Progenitor cell of endocrine pancreas (in vitro differentiated cells): Measurements from ENCODE around the gene TMED4. TPM values are rescaled to one million over a fixed set of nuclear protein-coding genes. Genes with fewer than 3 reads are reported as not detected.

ENCODE experiments used
- DNase-seq: peaks from one replicate; pipeline ENCODE4 v3.0.0; 2021; ENCODE audit warnings: low spot score; ENCODE audit not compliant: unreplicated experiment
- H3K27ac Mint-ChIP-seq: 2 replicates; pipeline ENCODE4 v1.8.0; 2021; ENCODE audit warnings: mild to moderate bottlenecking, moderate library complexity, mixed read lengths
- H3K27me3 Mint-ChIP-seq: 2 replicates; pipeline ENCODE4 v1.8.0; 2021; ENCODE audit warnings: mixed read lengths
- H3K36me3 Mint-ChIP-seq: 2 replicates; pipeline ENCODE4 v1.8.0; 2022; ENCODE audit warnings: mixed read lengths; ENCODE audit not compliant: insufficient read depth
- H3K4me1 Mint-ChIP-seq: 2 replicates; pipeline ENCODE4 v1.8.0; 2021; ENCODE audit warnings: low read depth, mixed read lengths
- H3K4me3 Mint-ChIP-seq: 2 replicates; pipeline ENCODE4 v1.8.0; 2021; ENCODE audit warnings: low read depth, mild to moderate bottlenecking, moderate library complexity, mixed read lengths
- H3K9me3 Mint-ChIP-seq: 2 replicates; pipeline ENCODE4 v1.8.0; 2021; ENCODE audit warnings: low read depth, mixed read lengths
- long read RNA-seq: library from polyadenylated mRNA; unstranded; transcript quantifications from one replicate; pipeline ENCODE4 v2.0.0, GENCODE V29; 2020
- total RNA-seq: library from RNA; stranded (reverse); gene quantifications from 2 replicates; pipeline ENCODE4 v1.2.1, GENCODE V29; 2021
- TF ChIP-seq, protein P1 (sequence below): fragments of 200-600 bp; sonication (generic); IDR thresholded peaks from one replicate; pipeline ENCODE4 v1.5.0; 2021; ENCODE audit warnings: antibody characterized with exemption, mild to moderate bottlenecking; ENCODE audit not compliant: unreplicated experiment

The TMED4 gene
- 117 and 119 TPM in 2 replicates for total RNA-seq
- long read RNA-seq, transcript TMED4-205 (4 exons, 1,755 nt), result minor isoform, 40 of 125 reads
- long read RNA-seq, transcript TMED4-203 (5 exons, 2,322 nt), result major isoform, 76 of 125 reads
- long read RNA-seq, partial matches to known transcripts, result 2 of 125 reads
- long read RNA-seq, other reads (novel, unspliced or antisense), result 6 of 125 reads

DNA sequence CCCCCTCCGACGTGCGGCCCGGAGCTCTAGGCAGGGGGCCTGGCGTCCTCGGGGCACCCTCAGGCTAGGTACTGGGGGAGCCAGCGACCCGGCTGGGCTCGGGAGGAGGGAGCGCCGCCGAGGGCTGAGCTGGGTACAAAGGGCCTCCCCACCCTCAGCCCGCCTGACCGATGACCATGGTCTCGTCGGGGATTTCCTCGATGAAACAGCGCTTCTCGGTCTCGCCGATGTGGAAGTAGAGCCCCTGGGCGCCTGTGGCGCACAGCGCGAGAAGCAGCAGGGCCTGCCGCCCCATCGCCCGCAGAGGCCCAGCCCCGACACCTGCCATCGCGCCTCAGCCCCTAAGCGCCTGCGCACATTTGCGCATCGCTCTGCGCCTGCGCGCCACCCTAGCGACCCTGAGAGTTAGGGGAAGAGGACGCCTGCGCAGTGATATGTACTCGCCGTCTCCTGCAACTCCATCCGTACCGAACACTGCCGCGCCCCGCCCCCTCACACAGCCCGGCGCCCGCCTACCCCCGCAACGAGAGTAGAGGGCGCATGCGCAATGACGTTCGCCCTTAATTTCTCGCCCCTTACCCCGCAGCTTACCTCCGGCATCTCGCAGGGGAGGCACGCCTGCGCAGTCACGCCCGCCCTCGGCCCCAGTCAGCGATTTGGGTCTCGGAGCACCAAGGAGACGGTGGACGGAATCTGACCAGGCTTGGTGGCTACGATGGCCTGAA is at the start of gene TMED4:
TMED4 (minus strand) TSS at position 353 of the 725 bp plus-strand sequence; CDS start at position 328, 25 bp downstream.
- Mint-ChIP-seq H3K36me3 (peaks cover 13% of the 10 kb centered on the region), H3K9me3 (no peaks in the 10 kb centered on the region), H3K4me1 (peaks cover 15% of the 10 kb centered on the region), H3K27ac (peak within 1 kb of the TSS; percentile 98), H3K27me3 (peaks cover 2% of the 10 kb centered on the region), H3K4me3 (peak within 1 kb of the TSS; percentile 87)
- TF ChIP-seq, protein P1, sequence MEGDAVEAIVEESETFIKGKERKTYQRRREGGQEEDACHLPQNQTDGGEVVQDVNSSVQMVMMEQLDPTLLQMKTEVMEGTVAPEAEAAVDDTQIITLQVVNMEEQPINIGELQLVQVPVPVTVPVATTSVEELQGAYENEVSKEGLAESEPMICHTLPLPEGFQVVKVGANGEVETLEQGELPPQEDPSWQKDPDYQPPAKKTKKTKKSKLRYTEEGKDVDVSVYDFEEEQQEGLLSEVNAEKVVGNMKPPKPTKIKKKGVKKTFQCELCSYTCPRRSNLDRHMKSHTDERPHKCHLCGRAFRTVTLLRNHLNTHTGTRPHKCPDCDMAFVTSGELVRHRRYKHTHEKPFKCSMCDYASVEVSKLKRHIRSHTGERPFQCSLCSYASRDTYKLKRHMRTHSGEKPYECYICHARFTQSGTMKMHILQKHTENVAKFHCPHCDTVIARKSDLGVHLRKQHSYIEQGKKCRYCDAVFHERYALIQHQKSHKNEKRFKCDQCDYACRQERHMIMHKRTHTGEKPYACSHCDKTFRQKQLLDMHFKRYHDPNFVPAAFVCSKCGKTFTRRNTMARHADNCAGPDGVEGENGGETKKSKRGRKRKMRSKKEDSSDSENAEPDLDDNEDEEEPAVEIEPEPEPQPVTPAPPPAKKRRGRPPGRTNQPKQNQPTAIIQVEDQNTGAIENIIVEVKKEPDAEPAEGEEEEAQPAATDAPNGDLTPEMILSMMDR, result no peak
- DNase-seq, result peak; percentile 100

DNA sequence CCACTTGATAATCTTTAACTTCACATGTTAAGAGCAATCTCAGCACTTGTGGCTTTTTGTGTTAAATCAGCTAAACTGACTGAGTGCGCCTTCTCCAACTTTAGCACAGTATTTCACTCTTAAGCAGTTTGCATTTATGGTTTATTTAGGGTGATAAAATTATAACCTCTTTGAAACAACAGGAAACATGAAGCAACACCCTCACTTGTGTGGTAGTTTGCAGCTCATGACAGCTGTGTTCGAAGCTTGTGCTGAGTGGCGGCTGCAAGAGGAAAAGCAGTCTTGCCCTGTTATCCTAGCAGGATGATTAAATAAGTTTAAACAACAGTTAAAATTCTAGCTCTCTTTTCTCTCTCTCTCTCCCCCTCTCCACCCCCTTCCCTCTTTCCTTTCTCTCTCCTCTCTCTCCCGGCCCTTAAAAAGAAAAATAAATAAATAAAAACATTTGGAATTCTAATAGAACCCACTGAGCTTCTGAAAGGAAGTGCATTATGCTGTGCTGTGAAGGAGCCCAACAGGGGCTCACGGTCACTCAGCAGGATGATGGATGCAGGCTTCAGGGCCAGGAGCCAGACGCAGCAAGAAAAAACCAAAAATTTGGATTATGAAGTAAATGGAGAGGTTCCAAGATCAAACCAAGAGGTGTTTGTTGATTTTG is 49.6 kb upstream of the TMED4 start:
- peak overlapping the region; percentile 96 for H3K27ac Mint-ChIP-seq
- peaks cover 44% of the 10 kb centered on the region for H3K4me1 Mint-ChIP-seq
- TF ChIP-seq, protein P1, result no peak
- H3K9me3 Mint-ChIP-seq, result no peaks in the 10 kb centered on the region
- peak overlapping the region; percentile 13 for H3K4me3 Mint-ChIP-seq
- DNase-seq, result no peak
- H3K27me3 Mint-ChIP-seq, result no peaks in the 10 kb centered on the region
- peaks cover 13% of the 10 kb centered on the region for H3K36me3 Mint-ChIP-seq

DNA sequence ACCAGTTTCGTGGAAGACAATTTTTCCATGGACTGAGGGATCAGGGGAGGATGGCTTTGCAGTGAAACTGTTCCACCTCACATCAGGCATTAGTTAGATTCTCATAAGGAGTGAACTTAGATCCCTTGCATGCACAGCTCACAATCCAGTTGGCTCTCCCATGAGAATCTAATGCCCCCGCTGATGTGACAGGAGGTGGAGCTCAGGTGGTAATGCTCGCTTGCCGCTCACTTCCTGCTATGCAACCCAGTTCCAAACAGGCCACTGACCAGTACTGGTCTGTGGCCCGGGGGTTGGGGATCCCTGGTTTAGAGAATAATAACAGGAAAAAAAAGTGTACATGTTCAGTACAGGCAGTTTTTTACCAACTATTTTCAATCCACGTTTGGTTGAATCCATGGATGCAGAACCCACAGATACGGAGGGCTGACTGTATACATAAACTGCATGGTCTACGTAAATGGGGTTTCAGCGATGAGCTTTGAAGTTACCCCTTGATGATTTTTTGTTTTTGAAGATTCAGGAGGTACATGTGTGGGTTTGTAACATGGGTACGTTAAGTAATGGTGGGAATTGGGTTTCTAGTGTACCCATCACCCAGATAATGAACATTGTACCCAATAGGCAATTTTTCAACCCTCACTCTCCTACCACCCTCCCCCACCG is 48.9 kb upstream of the TMED4 start:
- no peaks in the 10 kb centered on the region for H3K9me3 Mint-ChIP-seq
- peaks cover 42% of the 10 kb centered on the region for H3K4me1 Mint-ChIP-seq
- no peaks in the 10 kb centered on the region for H3K27me3 Mint-ChIP-seq
- peak overlapping the region; percentile 82 for H3K27ac Mint-ChIP-seq
- no peak overlapping the region for H3K4me3 Mint-ChIP-seq
- TF ChIP-seq, protein P1, result no peak
- DNase-seq, result no peak
- H3K36me3 Mint-ChIP-seq, result peaks cover 13% of the 10 kb centered on the region

DNA sequence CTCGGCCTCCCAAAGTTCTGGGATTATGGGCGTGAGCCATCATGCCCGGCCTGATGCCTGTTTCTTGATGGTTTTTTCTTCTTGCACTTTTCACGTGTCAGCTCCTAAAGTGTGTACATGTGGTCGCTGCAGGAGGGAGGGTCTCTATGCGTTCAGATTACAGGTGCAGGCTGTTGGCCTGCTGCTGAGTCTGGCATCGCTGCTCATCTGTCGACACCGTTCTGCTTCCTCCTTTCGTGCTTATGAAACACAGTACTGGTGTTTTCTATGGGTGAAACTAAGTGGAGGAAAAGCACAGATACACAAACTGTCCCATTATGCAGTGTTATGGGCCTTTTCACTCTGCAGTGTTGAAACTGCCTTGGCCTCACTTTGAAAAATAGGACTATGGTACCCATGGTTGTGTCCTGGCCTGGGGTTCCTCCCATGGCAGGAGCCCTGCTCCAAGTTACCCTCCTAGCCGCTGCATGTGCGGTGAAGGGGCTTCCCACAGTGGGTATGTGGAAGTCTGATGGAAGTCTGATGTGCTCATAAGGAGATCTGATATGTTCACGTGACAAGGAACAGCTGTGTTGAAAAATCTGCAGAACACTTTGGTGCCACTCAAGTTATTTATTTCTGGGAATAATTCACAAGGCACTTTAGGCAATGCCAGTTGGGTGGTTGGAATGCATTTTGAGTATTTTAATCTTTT is 47.9 kb upstream of the TMED4 start:
- H3K27ac Mint-ChIP-seq, result peak overlapping the region; percentile 24
- H3K27me3 Mint-ChIP-seq, result no peaks in the 10 kb centered on the region
- no peaks in the 10 kb centered on the region for H3K9me3 Mint-ChIP-seq
- peaks cover 13% of the 10 kb centered on the region for H3K36me3 Mint-ChIP-seq
- peaks cover 36% of the 10 kb centered on the region for H3K4me1 Mint-ChIP-seq
- TF ChIP-seq, protein P1, result no peak
- DNase-seq, result no peak
- H3K4me3 Mint-ChIP-seq, result no peak overlapping the region
